Measurements from ENCODE around the gene CNNM4. TPM values are rescaled to one million over a fixed set of nuclear protein-coding genes. Genes with fewer than 3 reads are reported as not detected.
A peak's percentile ranks its signal among the peaks of the same experiment; 100 is the strongest.

Gene CNNM4
- total RNA-seq, 4 donors from 2014 or later = 66.5 to 134 (median 85.7) TPM

GRCh38 chr2:96763511-96764252 lies 3.0 kb downstream of the CNNM4 start:
- 11% methylated on average over 7 of the region's 7 CpGs; no CpG with 5 or more reads in 1 of the 2 donors for WGBS, 2 donors (ENCODE audit: low coverage in 1 of 2)
- peaks cover 16 to 89% (median 70%) of the 10 kb centered on the region in 4 donors for H3K4me1 ChIP-seq

GRCh38 chr2:96764253-96764637 lies 3.5 kb downstream of the CNNM4 start:
- intact Hi-C loops (cut with DNase I; ENCODE audit: low total_unique reads) (loop anchor here (10.0 kb wide), 2 partner anchors 51 to 129 kb away; partner anchors contain the start of genes CNNM3 and KANSL3), in situ Hi-C loops (cut with MboI; ENCODE audit: low pct_ligation_motif_present in 1 of 4, low pct_unique_long_range_greater_than_20kb in 1 of 4, low sequenced_read_pairs in 3 of 4) (no loop called here)
- Histone ChIP-seq H3K4me3 (peak overlapping the region; percentile 18 to 83 (median 58)), H3K4me1 (peaks cover 18 to 89% (median 71%) of the 10 kb centered on the region in 4 donors), H3K9me3 (no peaks in the 10 kb centered on the region), H3K27ac (peak overlapping the region; percentile 84 to 92 (median 88)), H3K36me3 (no peaks in the 10 kb centered on the region), H3K27me3 (no peaks in the 10 kb centered on the region)
- DNase-seq = peak; percentile 51
- TF ChIP-seq EP300 (IDR thresholded peaks at IDR 0.05; ENCODE audit: low read depth) (no peak), POLR2A (IDR thresholded peaks at IDR 0.05) (no peak), POLR2AphosphoS5 (IDR thresholded peaks at IDR 0.05) (no peak)
- TF ChIP-seq, protein P1, sequence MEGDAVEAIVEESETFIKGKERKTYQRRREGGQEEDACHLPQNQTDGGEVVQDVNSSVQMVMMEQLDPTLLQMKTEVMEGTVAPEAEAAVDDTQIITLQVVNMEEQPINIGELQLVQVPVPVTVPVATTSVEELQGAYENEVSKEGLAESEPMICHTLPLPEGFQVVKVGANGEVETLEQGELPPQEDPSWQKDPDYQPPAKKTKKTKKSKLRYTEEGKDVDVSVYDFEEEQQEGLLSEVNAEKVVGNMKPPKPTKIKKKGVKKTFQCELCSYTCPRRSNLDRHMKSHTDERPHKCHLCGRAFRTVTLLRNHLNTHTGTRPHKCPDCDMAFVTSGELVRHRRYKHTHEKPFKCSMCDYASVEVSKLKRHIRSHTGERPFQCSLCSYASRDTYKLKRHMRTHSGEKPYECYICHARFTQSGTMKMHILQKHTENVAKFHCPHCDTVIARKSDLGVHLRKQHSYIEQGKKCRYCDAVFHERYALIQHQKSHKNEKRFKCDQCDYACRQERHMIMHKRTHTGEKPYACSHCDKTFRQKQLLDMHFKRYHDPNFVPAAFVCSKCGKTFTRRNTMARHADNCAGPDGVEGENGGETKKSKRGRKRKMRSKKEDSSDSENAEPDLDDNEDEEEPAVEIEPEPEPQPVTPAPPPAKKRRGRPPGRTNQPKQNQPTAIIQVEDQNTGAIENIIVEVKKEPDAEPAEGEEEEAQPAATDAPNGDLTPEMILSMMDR (IDR thresholded peaks at IDR 0.05) = no peak
- 27 to 40% methylated on average over 3 to 7 of the region's 8 CpGs for WGBS, 2 donors (ENCODE audit: low coverage in 1 of 2)

More at GRCh38 chr2:96763511-96764252, 3.0 kb downstream of the CNNM4 start:
- H3K36me3 ChIP-seq = no peaks in the 10 kb centered on the region
- DNase-seq = peak; percentile 55
- intact Hi-C loops (cut with DNase I; ENCODE audit: low total_unique reads) (loop anchor here (10.0 kb wide), 2 partner anchors 51 to 129 kb away; partner anchors contain the start of genes CNNM3 and KANSL3), in situ Hi-C loops (cut with MboI; ENCODE audit: low pct_ligation_motif_present in 1 of 4, low pct_unique_long_range_greater_than_20kb in 1 of 4, low sequenced_read_pairs in 3 of 4) (no loop called here)
- peak overlapping the region; percentile 18 to 83 (median 58) for H3K4me3 ChIP-seq
- TF ChIP-seq EP300 (IDR thresholded peaks at IDR 0.05; ENCODE audit: low read depth) = no peak
- TF ChIP-seq POLR2AphosphoS5 (IDR thresholded peaks at IDR 0.05) = peak in 2 of 3 donors; percentile 59 to 77
- TF ChIP-seq, protein P1 (IDR thresholded peaks at IDR 0.05) = peak; percentile 47 to 64 (median 58)
- peak; percentile 60 for TF ChIP-seq POLR2A (IDR thresholded peaks at IDR 0.05)
- H3K27me3 ChIP-seq = no peaks in the 10 kb centered on the region
- peak overlapping the region; percentile 84 to 92 (median 88) for H3K27ac ChIP-seq
- no peaks in the 10 kb centered on the region for H3K9me3 ChIP-seq

DNA sequence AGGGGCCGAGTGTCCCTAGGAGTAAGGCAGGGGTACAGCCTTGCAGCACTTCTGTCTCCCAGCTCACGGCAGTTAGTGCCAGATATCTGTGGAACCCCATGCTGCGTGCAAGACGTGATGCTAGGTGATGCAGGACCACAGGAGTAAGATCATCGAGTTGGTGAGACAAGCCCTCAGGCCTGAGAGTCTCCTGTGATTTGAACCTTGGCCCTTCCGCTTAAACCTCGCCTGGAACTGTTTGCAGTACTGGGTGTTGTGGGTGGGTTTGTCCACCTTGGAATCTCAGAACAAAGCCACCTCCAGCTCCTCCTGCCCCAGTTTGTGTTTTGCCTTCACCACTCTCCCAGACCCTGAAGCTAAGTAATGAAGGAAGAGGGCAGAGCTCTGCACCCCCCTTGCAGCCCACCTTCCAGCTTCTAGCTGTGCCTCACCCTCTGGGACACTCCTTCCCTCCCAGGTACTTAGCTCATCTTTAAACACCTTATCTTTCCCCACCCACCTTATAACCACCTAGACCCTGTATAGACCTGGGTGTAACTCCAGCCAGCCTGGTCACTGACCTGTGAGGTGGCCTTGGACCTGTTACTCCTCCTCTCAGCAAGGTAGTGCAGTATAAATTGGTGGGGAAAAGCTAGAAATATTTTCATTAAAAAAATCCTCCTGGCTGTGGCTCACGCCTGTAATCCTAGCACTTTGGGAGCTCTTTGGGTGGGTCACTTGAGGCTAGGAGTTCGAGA lies 6.6 kb downstream of the CNNM4 start:
- DNase-seq = peak; percentile 64
- peak overlapping the region in 2 of 4 donors; percentile 3 to 13 for H3K4me3 ChIP-seq
- TF ChIP-seq EP300 (IDR thresholded peaks at IDR 0.05; ENCODE audit: low read depth) = no peak
- TF ChIP-seq POLR2A (IDR thresholded peaks at IDR 0.05) = no peak
- TF ChIP-seq, protein P1 (IDR thresholded peaks at IDR 0.05) = no peak
- peak in 1 of 3 donors; percentile 61 for TF ChIP-seq POLR2AphosphoS5 (IDR thresholded peaks at IDR 0.05)
- no peaks in the 10 kb centered on the region for H3K9me3 ChIP-seq
- H3K36me3 ChIP-seq = no peaks in the 10 kb centered on the region
- H3K27me3 ChIP-seq = no peaks in the 10 kb centered on the region
- intact Hi-C loops (cut with DNase I; ENCODE audit: low total_unique reads) (loop anchor here (10.0 kb wide), 2 partner anchors 47 to 133 kb away; partner anchors contain the start of genes CNNM3 and KANSL3), in situ Hi-C loops (cut with MboI; ENCODE audit: low pct_ligation_motif_present in 1 of 4, low pct_unique_long_range_greater_than_20kb in 1 of 4, low sequenced_read_pairs in 3 of 4) (no loop called here)
- H3K4me1 ChIP-seq = peaks cover 25 to 96% (median 80%) of the 10 kb centered on the region in 4 donors
- WGBS, 2 donors (ENCODE audit: low coverage in 1 of 2) = 65% methylated on average over 9 of the region's 9 CpGs; no CpG with 5 or more reads in 1 of the 2 donors
- peak overlapping the region; percentile 84 to 89 (median 87) for H3K27ac ChIP-seq
